ENCODE measurements around the gene SLC30A9.

GRCh38 chr4:41976775-41977516 lies 13.4 kb upstream of the SLC30A9 start:
- no peak for TF ChIP-seq CTCF (conservative IDR thresholded peaks at IDR 0.05 in 1 of 2, IDR thresholded peaks at IDR 0.05 in 1 of 2; ENCODE audit: low read depth in 1 of 2, low read length in 2 of 2)
- no peak for TF ChIP-seq EZH2 (IDR thresholded peaks at IDR 0.05; ENCODE audit: low read length, missing control alignments)

All from fibroblast of lung (primary cell).